Glomerular endothelial cell (primary cell): ENCODE measurements around the gene HTR6. TPM values are rescaled to one million over a fixed set of nuclear protein-coding genes. Genes with fewer than 3 reads are reported as not detected.

Experiments used
- DNase-seq: peaks from one replicate; pipeline ENCODE4 v3.0.0-alpha.2; 2011; ENCODE audit warnings: low read depth, low spot score; ENCODE audit errors: extremely low read depth
- total RNA-seq: library from RNA; depleted of rRNA; stranded (reverse); fragments of >200 nt; gene quantifications from 2 replicates; pipeline ENCODE4 v1.2.3, GENCODE V29; 2015

Gene HTR6
- total RNA-seq, 1 donor from 2014 or later, result not detected

DNA sequence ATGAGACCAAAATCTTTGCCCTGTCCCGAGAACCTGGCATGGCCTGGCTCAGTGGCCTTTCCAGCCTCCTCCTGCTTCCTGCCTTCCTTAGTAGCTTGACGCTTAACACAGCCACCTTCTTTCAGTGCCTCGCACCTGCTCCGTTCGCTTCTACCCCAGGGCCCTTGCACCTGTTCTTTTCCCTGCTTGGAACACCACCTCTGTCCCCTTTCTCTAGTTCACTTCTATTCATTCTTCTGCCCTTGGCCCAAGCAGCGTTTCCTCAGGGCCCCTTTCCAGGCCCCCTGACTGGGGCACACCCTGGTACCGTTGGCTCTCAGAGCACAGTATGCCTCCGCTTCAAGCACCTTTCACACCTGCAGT is 9.0 kb upstream of the HTR6 start:
- no peak for DNase-seq

- DNase-seq, result no peak
These were observed 8.4 kb upstream of the HTR6 start for GRCh38 chr1:19656134-19656779.

- DNase-seq, result no peak
These were observed 7.8 kb upstream of the HTR6 start for GRCh38 chr1:19656780-19657466.

- no peak for DNase-seq
These were observed 7.2 kb upstream of the HTR6 start for GRCh38 chr1:19657511-19657910.

DNA sequence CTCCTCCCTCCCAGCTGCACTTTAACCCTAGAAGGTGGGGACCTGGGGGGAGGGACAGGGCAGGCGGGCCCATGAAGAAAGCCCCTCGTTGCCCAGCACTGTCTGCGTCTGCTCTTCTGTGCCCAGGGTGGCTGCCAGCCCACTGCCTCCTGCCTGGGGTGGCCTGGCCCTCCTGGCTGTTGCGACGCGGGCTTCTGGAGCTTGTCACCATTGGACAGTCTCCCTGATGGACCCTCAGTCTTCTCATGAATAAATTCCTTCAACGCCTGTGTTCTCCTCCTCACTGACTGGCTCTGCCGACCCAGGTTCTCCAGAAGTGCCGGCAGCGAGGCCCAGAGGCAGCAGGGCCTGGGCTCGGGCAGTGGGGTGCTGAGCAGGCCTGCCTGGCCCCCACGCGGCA is 6.5 kb upstream of the HTR6 start:
- DNase-seq, result no peak

DNA sequence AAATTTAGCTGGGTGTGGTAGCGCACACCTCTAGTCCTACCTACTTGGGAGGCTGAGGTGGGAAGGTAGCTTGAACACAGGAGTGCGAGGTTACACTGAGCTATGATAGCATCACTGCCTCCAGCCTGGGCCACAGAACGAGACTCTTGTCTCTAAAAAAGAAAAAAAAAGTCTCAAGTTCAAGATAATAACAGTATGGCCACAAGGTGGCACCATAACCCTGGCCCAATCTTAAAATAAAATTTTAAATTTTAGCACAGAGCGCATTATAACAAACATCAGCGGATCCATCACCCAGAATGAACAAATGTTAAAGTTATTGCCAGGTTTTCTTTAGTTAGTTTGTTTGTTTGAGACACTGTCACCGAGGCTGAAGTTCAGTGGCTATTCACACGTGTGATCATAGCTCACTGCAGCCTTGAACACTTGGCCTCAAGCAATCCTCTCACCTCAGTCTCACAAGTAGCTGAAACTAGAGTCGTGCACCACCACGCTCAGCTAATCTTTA is 2.9 kb upstream of the HTR6 start:
- DNase-seq, result no peak

- DNase-seq, result no peak
These were observed 2.4 kb upstream of the HTR6 start for GRCh38 chr1:19662313-19662712.

- no peak for DNase-seq
These were observed 466 bp downstream of the HTR6 start for GRCh38 chr1:19665186-19665495.

- DNase-seq, result no peak
These were observed 1.1 kb downstream of the HTR6 start for GRCh38 chr1:19665496-19666465.

GRCh38 chr1:19668888-19669287 is 4.2 kb downstream of the HTR6 start:
- DNase-seq, result no peak

DNA sequence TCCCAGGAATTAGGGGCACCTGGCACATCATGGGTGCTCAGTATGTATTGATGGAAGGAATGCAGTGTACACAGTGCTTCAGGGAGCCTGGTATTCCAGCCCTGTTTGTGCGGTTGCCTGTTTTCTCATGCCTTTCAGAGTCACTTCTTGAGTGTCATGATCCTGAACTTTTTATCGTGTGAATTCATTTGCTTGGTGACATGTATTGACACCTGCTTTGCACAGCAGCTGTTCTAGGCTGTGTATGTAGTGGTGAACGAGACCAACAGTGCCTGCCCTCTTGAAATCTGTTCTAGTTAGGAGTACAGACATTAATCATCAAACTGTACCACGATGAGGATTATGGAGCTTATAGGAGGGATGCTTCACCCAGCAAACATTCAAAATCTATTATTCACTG is 6.1 kb downstream of the HTR6 start:
- no peak for DNase-seq

- DNase-seq, result no peak
These were observed 7.6 kb downstream of the HTR6 start for GRCh38 chr1:19672237-19672636.

- no peak for DNase-seq
These were observed 11.1 kb downstream of the HTR6 start for GRCh38 chr1:19675797-19676196.

DNA sequence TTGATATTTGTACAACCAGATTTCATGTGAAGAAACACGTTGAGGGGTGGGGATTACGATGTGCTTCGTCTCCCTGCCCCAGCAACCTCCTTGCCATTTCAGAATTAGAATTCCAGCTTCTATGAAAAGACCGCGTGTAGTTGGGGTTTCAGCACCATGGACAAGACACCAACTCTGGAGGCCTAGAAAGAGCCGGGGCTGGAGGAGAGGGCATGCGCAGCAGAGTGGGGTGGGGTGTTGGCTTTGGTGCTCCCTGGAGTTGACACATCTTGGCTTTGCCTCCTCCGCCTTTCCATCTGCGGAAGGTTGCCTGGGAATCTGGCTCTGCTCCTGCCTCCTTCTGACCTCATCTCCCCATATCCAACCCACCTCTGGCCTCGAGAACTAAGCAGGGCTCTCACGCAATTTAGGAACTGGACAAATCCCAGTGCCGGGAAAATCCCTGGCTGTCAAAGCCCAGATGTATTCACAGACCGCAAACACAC is 11.8 kb downstream of the HTR6 start:
- DNase-seq, result no peak

GRCh38 chr1:19678493-19678892 is 13.8 kb downstream of the HTR6 start:
- DNase-seq, result no peak

GRCh38 chr1:19678931-19679453 is 14.3 kb downstream of the HTR6 start:
- no peak for DNase-seq

GRCh38 chr1:19679691-19680090 is 15.0 kb downstream of the HTR6 start:
- no peak for DNase-seq

DNA sequence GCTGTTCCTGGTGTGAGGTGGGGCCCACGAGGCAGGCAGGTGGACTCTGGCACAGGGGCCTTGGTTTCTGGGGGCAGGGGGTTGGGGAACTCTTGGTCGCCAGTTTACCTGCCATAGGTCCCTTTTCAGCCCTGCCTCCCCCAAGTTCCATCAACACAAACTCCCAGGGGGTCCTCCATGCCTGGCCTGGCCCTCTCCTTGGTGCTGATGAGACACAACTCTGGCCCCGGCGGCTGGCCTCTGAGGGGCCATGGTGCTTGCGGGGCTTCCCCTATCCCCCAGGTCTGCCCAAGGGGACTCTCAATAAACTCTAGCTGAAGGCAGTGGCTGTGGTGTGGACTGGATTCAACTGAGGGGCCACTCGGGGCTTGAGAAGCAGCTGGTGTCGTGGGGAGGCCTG is 16.0 kb downstream of the HTR6 start:
- DNase-seq, result no peak

- no peak for DNase-seq
These were observed 17.6 kb downstream of the HTR6 start for GRCh38 chr1:19682257-19682656.

GRCh38 chr1:19682901-19683300 is 18.2 kb downstream of the HTR6 start:
- no peak for DNase-seq

DNA sequence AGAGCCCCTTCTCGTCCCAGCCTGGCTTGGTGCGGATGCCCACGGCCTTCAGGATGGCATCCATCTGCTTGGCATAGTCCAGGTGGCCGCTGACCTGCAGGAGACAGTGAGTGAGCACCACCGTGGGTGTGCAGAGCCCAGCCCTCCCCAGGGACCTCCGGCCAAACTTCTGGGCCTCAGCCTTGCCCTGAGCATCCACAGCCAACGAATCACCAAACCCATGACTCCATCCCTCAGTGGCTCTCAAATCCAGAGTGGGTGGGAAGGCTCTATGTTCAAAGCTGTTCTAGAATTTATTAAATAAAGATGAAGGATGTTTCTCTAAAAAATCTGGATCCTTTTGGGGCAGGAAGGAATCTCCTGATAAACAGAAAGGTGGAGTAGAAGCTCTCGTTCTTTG is 18.7 kb downstream of the HTR6 start:
- DNase-seq, result no peak
